HUDEP-2 (cell line): ENCODE data around the gene USP6NL.

Experiments used
- DNase-seq, 76 experiments: peaks; one replicate each; lab custom pipeline; 2025; ENCODE audit not compliant: unreplicated experiment in 76 of 76; lab: John Stamatoyannopoulos, UW

USP6NL gene

GRCh38 chr10:11527691-11528255, 83.7 kb downstream of the USP6NL start:
- peak in 2 of 76 experiments; percentile 9 to 34 for DNase-seq

DNA sequence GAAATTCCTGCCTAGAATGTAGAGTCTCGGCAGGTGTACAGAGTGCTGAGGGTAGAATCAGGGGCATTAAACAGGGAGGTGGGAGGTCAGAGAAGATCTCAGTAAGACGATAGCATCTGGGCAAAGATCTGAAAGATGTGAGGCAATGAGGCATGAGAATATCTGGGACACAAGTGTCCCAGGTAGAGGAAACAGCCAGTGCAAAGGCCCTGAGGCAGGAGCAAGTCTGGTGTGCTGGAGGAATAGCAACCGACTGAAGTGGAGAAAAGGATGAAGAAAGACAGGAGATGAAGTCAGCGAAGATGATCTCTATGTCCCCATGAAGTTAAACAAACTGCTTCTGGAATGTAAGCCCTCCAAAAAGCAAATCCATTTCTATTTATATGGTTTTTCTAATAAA, 84.4 kb downstream of the USP6NL start:
- DNase-seq: no peak

DNA sequence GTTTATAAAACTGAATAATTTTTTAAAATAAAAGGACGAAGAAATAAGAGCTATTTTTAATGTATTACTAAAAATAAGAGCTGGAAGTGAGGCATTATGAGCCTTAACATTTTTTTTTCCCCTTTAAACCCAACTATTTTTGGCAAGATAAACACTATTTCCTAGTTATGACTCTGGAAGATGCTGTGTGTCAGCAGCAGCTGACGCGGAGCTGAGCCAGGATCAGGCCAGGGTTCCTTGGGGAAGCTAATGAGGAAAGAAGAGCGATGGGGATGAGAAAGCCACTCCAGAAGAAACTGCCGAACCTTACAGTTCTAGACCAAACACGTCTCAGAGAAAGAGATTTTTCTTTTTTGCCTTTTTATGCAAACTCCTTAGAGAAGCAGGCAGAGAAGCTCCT, 85.9 kb downstream of the USP6NL start:
- no peak for DNase-seq

- DNase-seq: peak in 64 of 76 experiments; percentile 7 to 76 (median 44)
Measured at GRCh38 chr10:11522821-11523245, 88.6 kb downstream of the USP6NL start.

GRCh38 chr10:11521860-11522259, 89.6 kb downstream of the USP6NL start:
- no peak for DNase-seq

- no peak for DNase-seq
Measured at GRCh38 chr10:11520892-11521291, 90.6 kb downstream of the USP6NL start.

DNA sequence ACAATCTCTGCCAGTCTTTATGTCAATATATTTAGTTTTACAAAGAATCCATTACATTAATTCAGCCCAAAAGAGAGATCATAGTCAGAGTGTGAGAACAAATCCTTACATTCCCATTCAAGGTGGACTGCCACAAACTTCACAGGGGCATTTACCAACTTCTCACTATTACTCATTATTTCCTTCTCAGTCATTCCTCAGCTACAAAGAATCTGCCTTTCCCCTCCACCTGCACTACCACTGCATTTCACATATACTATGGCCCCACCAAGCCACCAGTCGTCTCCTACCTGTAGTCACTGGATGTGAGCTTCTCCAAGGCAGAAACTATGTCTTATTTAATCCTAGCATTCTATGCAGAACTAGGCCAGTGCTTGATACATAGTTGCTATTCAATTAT, 94.3 kb downstream of the USP6NL start:
- DNase-seq: no peak

GRCh38 chr10:11516431-11516746, 95.1 kb downstream of the USP6NL start:
- no peak for DNase-seq

DNA sequence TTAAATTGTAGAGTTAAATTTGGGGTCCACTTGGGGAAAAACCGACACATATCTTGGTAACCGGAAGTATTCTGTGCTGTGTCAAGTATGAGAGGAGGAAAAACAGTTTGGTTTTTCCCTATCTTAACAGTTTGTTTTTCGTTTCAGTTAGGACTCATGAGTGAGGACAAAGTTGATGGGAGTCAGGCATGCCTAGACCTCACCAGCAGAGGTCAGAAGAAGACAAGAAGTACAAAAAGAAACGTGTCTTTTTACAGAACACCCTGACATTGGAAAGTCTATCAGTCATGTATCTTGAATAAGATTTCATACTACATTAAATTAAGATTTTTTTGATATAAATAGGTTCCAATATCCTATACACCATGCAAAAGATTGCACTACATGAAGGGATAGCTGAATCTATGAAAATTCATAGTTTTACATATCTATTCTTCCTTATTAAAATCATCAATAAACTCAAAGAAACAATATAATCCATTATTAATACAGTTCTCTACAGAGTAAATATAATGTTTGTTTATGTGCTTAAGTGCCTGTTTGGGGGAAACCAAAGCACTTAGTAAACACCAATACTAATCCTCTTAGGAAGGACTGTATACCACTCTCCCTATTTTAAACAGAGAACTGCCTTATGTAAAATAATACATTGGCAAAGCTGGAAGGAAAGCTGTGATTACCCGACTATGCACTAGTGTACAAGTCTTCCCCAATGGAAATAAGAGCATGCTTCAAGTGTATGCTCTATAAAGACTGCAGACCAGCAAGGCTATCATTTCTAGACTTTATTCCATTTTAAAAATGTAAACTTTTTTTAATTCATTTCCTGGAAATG, 95.6 kb downstream of the USP6NL start:
- DNase-seq: peak in 42 of 76 experiments; percentile 4 to 72 (median 44)

DNA sequence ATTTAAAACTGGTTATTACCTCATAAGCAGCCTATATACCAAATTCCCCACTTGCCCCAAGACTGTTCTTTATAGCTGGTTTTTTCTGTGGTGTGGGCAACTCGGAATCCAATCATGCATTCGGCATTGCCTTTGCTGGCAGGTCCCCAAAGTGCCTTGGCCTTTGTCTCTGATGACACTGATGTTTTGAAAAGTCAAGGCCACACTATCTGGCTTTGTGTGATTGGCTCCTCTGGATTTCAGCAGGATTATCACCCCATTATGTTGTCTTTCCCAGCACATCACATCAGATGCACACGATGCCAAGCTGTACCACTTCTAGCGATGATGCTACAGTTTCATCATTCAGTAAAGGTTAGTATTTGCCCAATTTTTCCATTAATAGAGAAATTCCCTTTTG, 97.7 kb downstream of the USP6NL start:
- no peak for DNase-seq

DNA sequence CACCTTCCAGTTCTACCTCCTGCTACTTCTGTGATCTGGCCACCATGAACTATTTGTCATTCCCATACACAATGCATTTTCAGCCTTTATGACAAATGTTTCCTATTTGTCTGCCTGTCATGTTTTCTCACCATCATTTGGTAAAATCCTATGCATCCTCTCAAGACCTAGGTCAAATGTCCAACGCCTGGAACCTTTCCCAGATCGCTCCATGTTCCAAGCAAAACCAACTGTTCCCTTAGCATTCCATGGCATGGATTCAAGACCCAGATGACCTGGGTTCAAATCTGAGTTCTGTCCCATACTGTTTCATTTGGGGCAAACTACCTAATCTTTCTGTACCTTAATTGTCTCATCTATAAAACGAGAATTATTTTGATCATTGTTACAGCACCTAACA, 98.9 kb downstream of the USP6NL start:
- no peak for DNase-seq

DNA sequence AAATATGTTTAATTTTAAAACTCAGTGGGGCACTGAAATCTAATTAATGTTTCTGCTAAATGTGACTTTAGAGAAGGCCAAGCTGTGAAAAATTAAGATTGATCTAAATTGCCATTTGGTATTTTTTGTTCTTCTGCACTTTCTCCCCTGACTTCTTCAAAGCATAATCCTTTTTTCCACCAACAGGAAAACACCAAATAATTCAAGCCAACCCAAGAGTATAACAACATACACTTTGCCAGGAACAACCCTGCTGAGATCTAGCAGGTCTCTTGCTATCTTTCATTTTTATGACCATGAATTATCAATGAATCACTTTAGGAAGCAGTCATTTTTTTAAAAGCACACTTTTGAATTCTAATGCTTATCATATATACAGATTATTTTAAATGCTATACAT, 100.1 kb downstream of the USP6NL start:
- no peak for DNase-seq

- no peak for DNase-seq
Measured at GRCh38 chr10:11510736-11511135, 100.7 kb downstream of the USP6NL start.

GRCh38 chr10:11510281-11510680, 101.2 kb downstream of the USP6NL start:
- no peak for DNase-seq

- peak in 1 of 76 experiments; percentile 12 for DNase-seq
Measured at GRCh38 chr10:11509036-11509435, 102.4 kb downstream of the USP6NL start.

DNA sequence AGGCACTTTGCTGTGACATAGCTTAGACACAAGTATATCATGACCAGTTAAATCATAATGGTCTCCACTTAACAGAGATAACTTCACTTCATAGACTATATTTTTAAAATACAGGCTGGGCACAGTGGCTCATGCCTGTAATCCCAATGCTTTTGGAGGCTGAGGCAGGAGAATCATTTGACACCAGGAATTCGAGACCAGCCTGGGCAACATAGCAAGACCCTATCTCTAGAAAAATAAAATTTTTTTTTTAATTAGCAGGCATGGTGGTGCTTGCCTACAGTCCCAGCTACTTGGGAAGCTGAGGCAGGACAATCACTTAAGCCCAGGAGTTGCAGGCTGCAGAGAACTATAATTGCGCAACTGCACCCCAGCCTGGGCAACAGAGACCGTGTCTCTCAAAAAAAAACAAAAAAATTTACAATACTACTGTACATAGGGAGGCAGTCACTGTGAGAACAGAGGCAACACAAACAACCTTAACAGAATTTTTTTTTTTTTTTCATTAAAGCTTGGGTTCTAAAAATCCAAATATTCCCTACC, 105.1 kb downstream of the USP6NL start:
- no peak for DNase-seq

- no peak for DNase-seq
Measured at GRCh38 chr10:11505639-11506038, 105.8 kb downstream of the USP6NL start.

DNA sequence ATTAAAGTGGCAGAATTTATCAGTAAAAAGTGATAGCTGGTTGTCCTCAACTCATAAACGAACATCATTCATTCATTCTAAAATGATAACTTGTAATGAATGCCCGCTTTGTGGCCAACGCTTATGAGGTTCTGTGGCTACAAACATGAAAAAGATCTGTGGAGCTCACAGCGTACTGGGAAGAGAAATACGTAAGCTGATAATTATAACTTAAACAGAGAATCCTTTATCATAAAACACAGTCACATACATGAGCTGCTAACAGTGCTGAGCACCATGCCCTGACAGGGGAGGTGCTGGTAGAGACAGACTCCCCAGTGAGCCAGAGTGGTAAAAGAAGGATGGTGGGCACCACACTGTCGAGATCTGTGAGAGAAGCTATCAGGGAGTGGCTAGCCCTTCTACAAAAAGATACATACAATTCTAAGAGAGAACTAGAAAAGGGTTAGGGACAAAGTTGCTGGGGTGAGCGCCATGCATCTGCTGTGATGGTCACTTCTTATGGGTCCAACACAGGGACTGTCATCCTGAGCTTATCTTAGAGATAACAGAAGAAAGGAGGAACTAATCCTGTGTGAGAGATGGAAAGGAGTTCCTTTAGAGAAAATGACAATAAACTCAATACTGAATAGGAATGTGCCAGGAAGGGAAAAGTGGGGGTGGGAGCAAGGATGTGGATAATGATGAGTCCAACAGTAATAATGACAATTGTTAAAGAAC, 106.7 kb downstream of the USP6NL start:
- DNase-seq: no peak

GRCh38 chr10:11501600-11501999, 109.8 kb downstream of the USP6NL start:
- DNase-seq: no peak

DNA sequence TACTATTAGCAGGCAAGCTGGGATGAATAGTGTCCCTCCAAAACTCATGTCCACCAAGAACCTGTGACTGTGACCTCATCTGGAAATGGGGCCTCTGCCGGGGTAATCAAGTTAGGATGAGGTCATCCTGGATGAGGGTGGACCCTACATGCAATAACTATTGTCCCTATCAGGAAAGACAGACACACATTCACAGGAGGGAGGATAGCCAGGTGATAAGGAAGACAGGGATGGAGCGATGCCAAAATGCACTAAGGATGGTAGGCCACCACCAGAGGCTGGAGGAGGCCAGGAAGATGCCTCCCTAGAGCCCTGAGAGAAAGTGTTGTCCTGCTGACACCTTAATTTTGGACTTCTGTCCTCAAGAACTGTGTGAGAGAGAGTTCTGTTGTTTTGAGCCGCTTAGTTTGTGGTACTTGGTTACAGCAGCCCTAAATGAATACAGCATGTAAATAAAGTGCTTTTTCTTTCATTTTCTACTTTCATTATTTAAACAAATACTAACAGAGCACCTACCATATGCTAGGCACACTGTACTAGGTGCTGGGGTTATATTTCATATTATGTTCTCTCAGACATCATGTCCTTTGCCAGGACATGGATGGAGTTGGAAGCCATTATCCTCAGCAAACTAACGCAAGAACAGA, 111.9 kb downstream of the USP6NL start:
- DNase-seq: peak in 74 of 76 experiments; percentile 16 to 93 (median 71)

- no peak for DNase-seq
Measured at GRCh38 chr10:11498399-11498798, 113.1 kb downstream of the USP6NL start.
